Renal cortex interstitium (tissue), 11 donors: Measurements from ENCODE around the gene FKBP15. TPM values are rescaled to one million over a fixed set of nuclear protein-coding genes. Genes with fewer than 3 reads are reported as not detected.
"Not testable (repeated sequence)": the region's sequence is repeated elsewhere in the genome, so short reads cannot be mapped to it uniquely, and the experiment has no call there.

Experiments
- DNase-seq, 11 donors: peaks; one replicate each; pipeline ENCODE4 v3.0.0-alpha.2; 2013; ENCODE audit warnings: low read depth in 9 of 11, low spot score in 4 of 11; ENCODE audit errors: extremely low read depth in 1 of 11
- polyA plus RNA-seq, 3 donors: library from polyadenylated mRNA; unstranded; fragments of 120-200 nt; gene quantifications; one replicate each; pipeline ENCODE4 v1.2.1, GENCODE V29; 2013; ENCODE audit not compliant: insufficient read length in 3 of 3

The FKBP15 gene
- polyA plus RNA-seq, 3 donors, result 28.4 to 33.4 (median 30.2) TPM

- no peak for DNase-seq
Measured at GRCh38 chr9:113137196-113138168, 83.6 kb downstream of the FKBP15 start.

- peak in 9 of 11 donors; percentile 25 to 68 (median 52) for DNase-seq
Measured at GRCh38 chr9:113131689-113132151, 89.4 kb downstream of the FKBP15 start.

- DNase-seq, result no peak
Measured at GRCh38 chr9:113129884-113130283, 91.2 kb downstream of the FKBP15 start.

GRCh38 chr9:113129466-113129865, 91.6 kb downstream of the FKBP15 start:
- no peak for DNase-seq

GRCh38 chr9:113125386-113126035, 95.6 kb downstream of the FKBP15 start:
- DNase-seq, result no peak

- DNase-seq, result not testable (repeated sequence)
Measured at GRCh38 chr9:113118829-113119228, 102.2 kb downstream of the FKBP15 start.

Other genes with a start within 250 kb of the FKBP15 start
- gene ZNF883, start 209.1 kb downstream of the FKBP15 start, polyA plus RNA-seq, result 10 to 100 TPM in 1 of 3 donors, 1 to 10 TPM in 2; 7.8 to 11.2 (median 9.0) TPM
- gene ZFP37, start 164.6 kb downstream of the FKBP15 start, polyA plus RNA-seq, result 10 to 100 TPM; 11.1 to 13.5 (median 13.0) TPM
- gene SLC31A2, start 70.3 kb downstream of the FKBP15 start, polyA plus RNA-seq, result 1 to 10 TPM; 3.0 to 3.8 (median 3.0) TPM
- 10 to 100 TPM; 25.0 to 29.0 (median 25.2) TPM for gene SLC31A1, start 267 bp upstream of the FKBP15 start, polyA plus RNA-seq
- gene CDC26, start 54.3 kb upstream of the FKBP15 start, polyA plus RNA-seq, result 10 to 100 TPM; 34.3 to 46.4 (median 42.0) TPM
- gene PRPF4, start 54.4 kb upstream of the FKBP15 start, polyA plus RNA-seq, result 10 to 100 TPM; 36.7 to 43.4 (median 37.7) TPM
- 10 to 100 TPM in 1 of 3 donors, 1 to 10 TPM in 2; 4.6 to 10.7 (median 6.0) TPM for gene RNF183, start 82.1 kb upstream of the FKBP15 start, polyA plus RNA-seq
- gene WDR31, start 119.0 kb upstream of the FKBP15 start, polyA plus RNA-seq, result 1 to 10 TPM; 6.5 to 7.9 (median 7.7) TPM
- 1 to 10 TPM; 8.0 to 9.9 (median 8.8) TPM for gene BSPRY, start 128.3 kb upstream of the FKBP15 start, polyA plus RNA-seq
- 10 to 100 TPM; 27.1 to 51.5 (median 38.3) TPM for gene HDHD3, start 155.7 kb upstream of the FKBP15 start, polyA plus RNA-seq
- 10 to 100 TPM; 37.2 to 46.1 (median 41.7) TPM for gene ALAD, start 180.0 kb upstream of the FKBP15 start, polyA plus RNA-seq
- 10 to 100 TPM; 58.7 to 72.4 (median 66.4) TPM for gene POLE3, start 189.4 kb upstream of the FKBP15 start, polyA plus RNA-seq
- gene C9orf43, start 189.5 kb upstream of the FKBP15 start, polyA plus RNA-seq, result 1 to 10 TPM in 1 of 3 donors, under 1 TPM in 2; 0.73 to 1.1 (median 0.82) TPM
- 10 to 100 TPM; 41.4 to 49.8 (median 45.1) TPM for gene RGS3, start 242.4 kb upstream of the FKBP15 start, polyA plus RNA-seq